ENCODE data around the gene PIAS4. TPM values are rescaled to one million over a fixed set of nuclear protein-coding genes. Genes with fewer than 3 reads are reported as not detected.

Gene PIAS4
- total RNA-seq, 2 donors from 2014 or later = 12.7 to 17.1 TPM

DNA sequence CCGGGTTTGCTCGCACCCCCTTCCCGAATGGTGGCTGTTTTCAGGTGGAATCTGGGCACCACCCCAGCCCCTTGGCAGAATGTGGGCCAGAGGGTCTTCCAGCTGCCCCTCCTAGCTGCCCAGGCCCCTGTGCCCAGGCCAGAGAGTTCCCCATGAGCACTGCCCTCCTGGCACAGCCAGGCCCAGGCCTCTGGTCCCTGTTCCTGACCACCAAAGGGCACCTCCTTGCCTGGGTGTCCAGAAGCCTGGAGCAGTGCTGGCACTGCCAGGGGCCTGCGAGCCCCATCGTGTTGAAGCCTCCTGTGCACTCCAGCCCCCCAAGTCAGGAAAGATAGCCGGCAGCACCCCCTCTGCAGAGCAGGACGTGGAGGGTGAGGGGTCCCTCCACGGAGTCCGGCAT, 23.4 kb downstream of the PIAS4 start:
- H3K27me3 ChIP-seq = no peaks in the 10 kb centered on the region
- TF ChIP-seq CTCF (IDR thresholded peaks at IDR 0.05) (no peak), POLR2A (IDR thresholded peaks at IDR 0.05) (no peak)
- 87% methylated on average over 9 of the region's 9 CpGs; no CpG with 5 or more reads in 1 of the 2 donors for WGBS, 2 donors
- ATAC-seq (no peak), DNase-seq (no peak)
- no peaks in the 10 kb centered on the region for H3K4me1 ChIP-seq
- no peak overlapping the region for H3K27ac ChIP-seq
- intact Hi-C loops (cut with DNase I) = no loop called here
- no peak overlapping the region for H3K4me3 ChIP-seq
- H3K36me3 ChIP-seq (replicated peaks in 1 of 2; ENCODE audit: insufficient read depth in 1 of 2, low read depth in 2 of 2) = peaks cover 5 to 16% of the 10 kb centered on the region in 2 donors
- no peaks in the 10 kb centered on the region for H3K9me3 ChIP-seq

- no peak for ATAC-seq
- Histone ChIP-seq H3K9me3 (no peaks in the 10 kb centered on the region), H3K4me1 (no peaks in the 10 kb centered on the region), H3K27me3 (no peaks in the 10 kb centered on the region), H3K36me3 (replicated peaks in 1 of 2; ENCODE audit: insufficient read depth in 1 of 2, low read depth in 2 of 2) (peaks cover 5 to 16% of the 10 kb centered on the region in 2 donors), H3K4me3 (no peak overlapping the region), H3K27ac (no peak overlapping the region)
- intact Hi-C loops (cut with DNase I) = no loop called here
- TF ChIP-seq POLR2A (IDR thresholded peaks at IDR 0.05) (no peak), CTCF (IDR thresholded peaks at IDR 0.05) (no peak)
- 74 to 89% methylated on average over 8 to 11 of the region's 11 CpGs for WGBS, 2 donors
- DNase-seq = no peak
Observed at GRCh38 chr19:4031420-4031819, 23.9 kb downstream of the PIAS4 start.

DNA sequence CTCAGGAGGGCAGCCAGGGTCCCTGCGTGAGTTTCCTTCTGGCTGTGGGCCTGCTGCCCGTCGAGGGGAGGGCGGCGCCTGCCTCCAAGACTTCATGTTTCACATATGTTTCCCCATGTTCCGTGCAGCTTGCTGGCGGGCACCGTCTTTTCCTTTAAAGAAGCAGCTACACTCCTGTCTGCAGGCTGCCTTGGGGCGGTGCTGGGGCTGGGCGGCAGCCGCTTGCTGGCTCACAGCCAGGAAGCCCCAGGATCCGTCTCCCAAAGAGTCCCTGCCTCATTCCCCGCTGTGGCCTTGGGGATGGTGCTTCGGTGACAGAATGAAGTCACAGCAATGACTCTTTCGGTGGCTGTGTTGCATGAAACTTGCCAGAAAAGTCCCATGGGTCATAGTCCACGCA, 24.9 kb downstream of the PIAS4 start:
- Histone ChIP-seq H3K36me3 (replicated peaks in 1 of 2; ENCODE audit: insufficient read depth in 1 of 2, low read depth in 2 of 2) (peaks cover 5 to 18% of the 10 kb centered on the region in 2 donors), H3K4me1 (no peaks in the 10 kb centered on the region), H3K27ac (no peak overlapping the region), H3K4me3 (no peak overlapping the region), H3K9me3 (no peaks in the 10 kb centered on the region), H3K27me3 (no peaks in the 10 kb centered on the region)
- 78 to 84% methylated on average over 15 to 16 of the region's 16 CpGs for WGBS, 2 donors
- no peak for TF ChIP-seq CTCF (IDR thresholded peaks at IDR 0.05)
- no peak for TF ChIP-seq POLR2A (IDR thresholded peaks at IDR 0.05)
- intact Hi-C loops (cut with DNase I) = no loop called here
- no peak for ATAC-seq
- no peak for DNase-seq

DNA sequence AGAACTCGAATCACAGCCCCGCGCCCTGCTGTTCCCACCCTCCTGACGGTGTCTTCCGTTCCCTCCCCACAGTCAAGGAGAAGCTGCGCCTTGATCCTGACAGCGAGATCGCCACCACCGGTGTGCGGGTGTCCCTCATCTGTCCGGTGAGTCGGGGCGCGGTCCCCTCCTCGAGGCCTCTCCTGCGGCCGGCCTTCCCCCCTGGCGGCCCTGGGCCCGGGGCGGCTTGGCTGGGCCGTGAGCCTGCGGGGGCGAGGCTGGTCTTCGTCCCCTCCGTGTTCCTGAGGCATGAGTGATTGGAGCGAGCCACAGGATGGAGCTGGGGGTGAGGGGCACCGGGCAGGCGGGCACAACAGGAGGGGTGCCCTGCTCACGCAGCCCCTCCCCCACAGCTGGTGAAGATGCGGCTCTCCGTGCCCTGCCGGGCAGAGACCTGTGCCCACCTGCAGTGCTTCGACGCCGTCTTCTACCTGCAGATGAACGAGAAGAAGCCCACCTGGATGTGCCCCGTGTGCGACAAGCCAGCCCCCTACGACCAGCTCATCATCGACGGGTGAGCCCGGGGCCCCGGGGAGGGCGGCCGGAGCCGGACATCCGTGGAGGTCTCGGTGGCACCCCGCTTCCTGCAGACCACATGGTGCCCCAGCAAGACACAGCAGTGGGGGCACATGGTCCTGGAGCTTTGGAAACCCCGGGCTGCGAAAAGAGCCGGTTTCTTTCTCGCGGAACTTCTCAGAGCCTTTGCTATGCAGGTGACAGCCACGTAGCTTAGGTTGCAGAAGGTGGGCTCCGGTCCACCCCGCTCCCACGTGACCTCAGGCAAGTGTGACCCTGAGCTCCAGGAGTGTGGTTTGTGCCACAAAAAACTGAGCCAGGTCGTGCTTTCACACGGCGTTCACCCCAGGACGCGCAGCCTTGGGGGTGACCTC, 25.8 kb downstream of the PIAS4 start:
- no peak overlapping the region for H3K27ac ChIP-seq
- intact Hi-C loops (cut with DNase I) = no loop called here
- no peak for DNase-seq

More for the DNA sequence above, 25.8 kb downstream of the PIAS4 start:
- Histone ChIP-seq H3K4me1 (no peaks in the 10 kb centered on the region), H3K27me3 (no peaks in the 10 kb centered on the region), H3K9me3 (no peaks in the 10 kb centered on the region), H3K4me3 (no peak overlapping the region), H3K36me3 (replicated peaks in 1 of 2; ENCODE audit: insufficient read depth in 1 of 2, low read depth in 2 of 2) (peaks cover 5 to 21% of the 10 kb centered on the region in 2 donors)
- 89 to 95% methylated on average over 26 to 60 of the region's 63 CpGs for WGBS, 2 donors
- no peak for ATAC-seq
- TF ChIP-seq POLR2A (IDR thresholded peaks at IDR 0.05) = no peak
- TF ChIP-seq CTCF (IDR thresholded peaks at IDR 0.05) = no peak

Data from body of pancreas (tissue), 4 donors.